Stimulated activated CD4-positive, alpha-beta T cell treated with anti-CD3 and anti-CD28 coated beads, Interleukin-15, amount 100 ng/mL, for 48 hours (primary cell): Measurements from ENCODE around the gene FHL1.
"Not testable (repeated sequence)": the region's sequence is repeated elsewhere in the genome, so short reads cannot be mapped to it uniquely, and the experiment has no call there.

Experiments
- DNase-seq, 2 donors: peaks; one replicate each; pipeline ENCODE4 v3.0.0-alpha.2; 2020; ENCODE audit warnings: low read depth in 2 of 2

The FHL1 gene

DNA sequence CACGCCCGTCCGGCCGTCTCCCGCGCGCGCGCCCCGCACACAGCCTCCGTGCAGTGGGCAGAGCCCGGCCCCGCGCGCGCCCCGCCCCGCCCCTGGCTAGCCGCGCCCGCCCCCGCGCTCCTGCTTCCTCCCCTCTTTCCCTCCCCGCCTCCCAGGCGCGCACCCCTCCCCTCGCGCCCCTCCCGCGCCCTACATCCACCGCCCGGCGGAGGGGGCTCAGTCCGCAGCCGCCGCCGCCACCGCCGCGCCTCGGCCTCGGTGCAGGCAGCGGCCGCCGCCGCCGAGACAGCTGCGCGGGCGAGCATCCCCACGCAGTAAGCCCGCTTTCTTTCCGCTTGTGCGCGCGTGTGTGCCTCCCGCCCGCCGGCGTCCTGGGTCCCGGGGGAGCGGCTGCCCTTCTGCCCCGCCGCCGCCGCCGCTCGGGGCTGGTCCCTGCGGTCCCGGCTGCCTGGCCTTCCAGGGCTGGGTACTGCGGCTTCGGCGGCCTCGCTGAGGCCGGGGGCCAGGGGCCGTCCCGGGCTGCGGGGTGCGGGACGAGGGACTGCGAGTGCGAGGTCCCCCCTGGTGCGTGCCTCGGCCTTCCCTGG lies at the start of gene FHL1:
FHL1 (plus strand) TSS at position 219 of the 587 bp plus-strand sequence.
- DNase-seq = no peak

DNA sequence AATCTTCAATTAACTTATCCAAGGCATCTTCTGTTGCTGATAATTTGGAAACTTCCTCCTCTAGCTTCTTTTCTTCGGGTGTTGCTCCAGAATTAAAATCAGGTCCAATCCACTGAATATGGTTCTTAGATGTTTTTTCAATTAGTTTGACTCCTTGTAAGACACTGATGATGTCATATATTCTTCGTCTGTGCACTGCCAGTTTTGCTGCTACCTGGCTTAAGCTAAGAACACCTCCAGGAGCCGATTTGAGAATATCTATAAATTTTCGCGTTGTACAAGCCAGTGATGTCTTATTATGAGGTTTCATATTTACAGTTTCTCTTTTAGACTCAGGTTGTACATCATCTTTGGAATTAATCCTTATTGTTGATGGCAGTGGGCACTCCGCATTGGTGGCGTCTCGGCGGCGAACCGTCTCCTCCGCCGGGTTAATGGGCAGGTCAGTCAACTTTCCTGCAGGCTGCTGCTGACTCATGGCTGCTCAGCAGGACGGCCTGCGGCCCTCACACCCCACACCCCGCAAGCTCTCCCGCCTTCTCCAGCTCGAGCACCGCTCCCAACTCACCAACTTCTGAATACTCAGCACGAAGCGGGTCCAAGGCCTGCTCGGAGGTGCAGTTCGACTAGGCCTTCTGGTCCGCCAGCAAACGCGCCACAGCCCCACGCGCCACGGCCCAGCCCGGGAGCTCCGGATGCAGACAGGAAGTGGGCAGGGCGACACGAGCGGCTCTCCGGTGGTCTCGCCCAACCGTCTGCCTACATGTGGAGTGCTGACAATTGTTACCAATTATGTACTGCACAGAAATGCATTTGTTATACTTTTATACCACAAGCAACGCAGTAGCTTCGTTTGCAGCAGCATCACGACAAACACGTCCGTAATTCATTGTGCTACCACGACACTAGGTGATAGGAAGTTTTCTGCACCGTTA lies 49.2 kb upstream of the FHL1 start:
- DNase-seq = no peak

DNA sequence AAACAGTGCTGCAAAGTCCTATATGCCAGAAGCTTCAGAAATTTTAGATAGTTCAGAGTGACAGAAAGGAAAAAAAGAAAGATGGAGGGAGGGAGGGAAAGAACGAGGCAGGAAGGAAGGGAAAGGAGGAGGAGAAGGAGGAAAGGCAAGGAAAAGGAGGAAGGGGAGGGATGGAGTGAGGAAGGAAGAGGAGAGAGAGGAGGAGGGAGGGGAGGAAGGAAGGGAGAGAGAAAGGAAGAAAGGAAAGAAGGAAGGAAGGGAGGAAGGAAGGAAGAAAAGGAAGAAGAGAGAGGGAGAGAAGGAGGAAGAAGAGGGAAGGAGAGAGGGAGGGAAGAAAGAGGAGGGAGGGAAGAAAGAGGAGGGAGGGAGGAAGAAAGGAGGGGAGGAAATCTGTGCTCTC lies 42.4 kb upstream of the FHL1 start:
- DNase-seq = no peak

DNA sequence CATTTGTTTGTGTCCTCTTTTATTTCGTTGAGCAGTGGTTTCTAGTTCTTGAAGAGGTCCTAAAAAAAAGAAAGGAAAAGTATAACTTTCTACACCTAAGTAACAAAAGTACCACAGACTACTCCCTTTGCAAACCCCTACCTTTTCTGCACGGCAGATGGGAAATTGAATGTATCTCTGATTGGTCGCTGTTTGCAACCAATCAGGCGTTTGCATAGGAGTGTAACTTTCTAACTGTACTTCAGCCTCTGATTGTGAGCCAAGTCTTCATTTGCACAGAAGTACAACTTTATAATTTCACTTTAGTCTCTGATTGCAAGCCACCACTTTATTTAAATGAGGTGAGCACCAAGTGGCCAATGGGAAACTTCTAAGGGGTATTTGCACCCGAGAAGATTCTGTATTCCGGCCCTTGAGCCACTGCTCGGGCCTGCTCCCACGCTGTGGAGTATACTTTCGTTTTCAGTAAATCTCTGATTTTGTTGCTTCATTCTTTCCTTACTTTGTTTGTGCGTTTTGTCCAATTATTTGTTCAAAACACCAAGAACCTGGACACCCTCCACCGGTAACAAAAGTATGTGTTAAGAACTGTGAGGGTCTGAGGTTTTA lies 40.3 kb upstream of the FHL1 start:
- no peak for DNase-seq

DNA sequence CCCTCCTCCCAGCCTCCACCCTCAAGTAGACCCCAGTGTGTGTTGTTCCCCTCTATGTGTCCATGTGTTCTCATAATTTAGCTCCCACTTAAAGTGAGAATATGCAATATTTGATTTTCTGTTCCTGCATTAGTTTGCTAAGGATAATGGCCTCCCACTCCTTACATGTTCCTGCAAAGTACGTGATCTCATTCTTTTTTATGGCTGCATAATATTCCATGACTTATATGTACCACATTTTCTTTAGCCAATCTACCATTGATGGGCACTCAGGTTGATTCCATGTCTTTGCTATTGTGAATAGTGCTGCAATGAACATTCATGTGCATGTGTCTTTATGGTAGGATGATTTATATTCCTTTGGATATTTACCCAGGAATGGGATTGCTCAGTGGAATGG lies 38.4 kb upstream of the FHL1 start:
- DNase-seq = not testable (repeated sequence)

DNA sequence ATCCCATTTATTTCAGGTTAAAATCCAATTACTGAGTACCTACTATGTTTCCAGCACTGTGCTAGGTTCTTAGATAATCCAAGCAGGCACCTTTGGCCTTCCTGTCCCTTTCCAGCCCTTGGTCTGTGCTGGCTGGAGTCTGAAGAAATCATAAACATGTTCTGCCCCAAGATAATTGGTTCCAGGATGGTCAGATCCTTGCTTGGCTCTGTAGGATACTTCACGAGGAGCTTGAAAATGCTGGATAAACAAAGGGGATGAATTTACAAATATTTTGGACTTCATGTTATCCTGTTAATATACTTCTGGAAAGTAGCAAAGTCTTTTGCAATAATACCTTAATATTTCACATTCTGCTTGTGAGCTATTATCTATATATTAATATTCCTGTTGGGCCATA lies 35.0 kb upstream of the FHL1 start:
- DNase-seq = no peak

DNA sequence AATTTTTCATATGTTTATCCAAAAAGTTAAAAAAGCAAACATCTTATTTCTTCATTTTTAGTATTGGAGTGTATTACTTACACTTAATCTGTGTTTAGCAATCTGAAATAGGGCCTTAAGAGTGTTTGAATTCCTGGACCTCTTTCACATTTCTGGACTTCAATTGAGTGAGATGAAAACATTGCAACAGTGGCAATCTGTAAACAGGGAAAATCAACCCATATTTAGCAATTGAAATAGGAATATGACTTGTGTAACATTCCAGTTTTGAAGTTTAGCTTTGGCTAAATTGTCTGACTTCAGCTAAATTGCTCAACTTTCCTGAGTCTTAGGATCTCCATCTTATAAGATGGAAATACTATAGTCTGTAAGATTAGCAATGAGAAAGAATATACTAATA lies 34.6 kb upstream of the FHL1 start:
- no peak for DNase-seq

DNA sequence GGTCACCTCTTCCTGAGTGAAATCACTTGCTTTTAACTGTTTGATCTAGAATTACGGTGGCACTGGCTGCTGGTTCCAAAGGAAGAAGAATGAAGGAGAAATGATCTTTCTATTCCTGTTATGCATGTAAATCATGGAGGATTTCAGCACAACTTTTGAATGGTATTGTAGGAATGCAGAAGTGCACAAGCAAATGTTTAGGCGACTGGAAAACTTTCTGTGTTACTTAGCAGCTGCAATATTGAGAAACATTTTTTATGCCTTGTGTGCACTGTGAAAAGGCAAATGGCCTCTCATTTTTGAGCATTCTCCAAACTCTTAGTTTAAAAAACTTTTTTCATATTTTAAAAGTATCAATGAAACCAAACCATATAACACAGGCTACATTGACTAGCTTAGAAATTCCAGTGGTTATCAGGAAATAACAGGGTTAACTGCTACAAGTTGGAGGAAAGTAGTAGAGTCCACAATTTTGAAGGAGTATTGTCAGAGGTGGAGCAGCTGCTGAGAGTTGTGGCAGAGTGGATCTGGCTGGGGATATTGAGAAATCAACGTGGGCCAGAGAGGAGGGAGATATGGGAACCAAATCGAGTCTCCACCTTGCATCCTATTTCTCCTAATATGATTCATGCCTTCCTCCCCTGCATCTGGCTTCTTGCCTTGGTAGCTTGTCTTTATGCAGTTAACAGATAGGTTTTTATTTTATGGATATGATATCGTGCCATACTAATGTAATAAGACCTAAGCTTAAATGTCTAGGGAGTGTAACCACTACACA lies 32.0 kb upstream of the FHL1 start:
- DNase-seq = no peak

DNA sequence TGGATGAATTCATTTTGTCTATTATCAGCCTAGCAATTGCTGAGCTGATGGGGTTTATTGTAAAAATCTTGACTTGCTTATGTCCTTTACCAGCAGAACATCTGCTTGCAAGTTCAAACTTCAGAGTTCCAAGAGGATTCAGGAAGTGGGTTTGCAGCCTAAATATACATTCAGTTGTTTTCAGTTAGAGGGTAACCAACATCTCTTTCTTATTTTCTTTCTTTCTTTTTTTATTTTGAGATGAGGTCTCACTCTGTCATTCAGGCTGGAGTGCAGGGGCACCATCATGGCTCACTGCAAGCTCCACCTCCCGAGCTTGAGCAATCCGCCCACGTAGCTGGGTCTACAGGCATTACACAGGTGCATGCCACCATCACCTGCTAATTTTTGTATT lies 31.4 kb upstream of the FHL1 start:
- DNase-seq = no peak

DNA sequence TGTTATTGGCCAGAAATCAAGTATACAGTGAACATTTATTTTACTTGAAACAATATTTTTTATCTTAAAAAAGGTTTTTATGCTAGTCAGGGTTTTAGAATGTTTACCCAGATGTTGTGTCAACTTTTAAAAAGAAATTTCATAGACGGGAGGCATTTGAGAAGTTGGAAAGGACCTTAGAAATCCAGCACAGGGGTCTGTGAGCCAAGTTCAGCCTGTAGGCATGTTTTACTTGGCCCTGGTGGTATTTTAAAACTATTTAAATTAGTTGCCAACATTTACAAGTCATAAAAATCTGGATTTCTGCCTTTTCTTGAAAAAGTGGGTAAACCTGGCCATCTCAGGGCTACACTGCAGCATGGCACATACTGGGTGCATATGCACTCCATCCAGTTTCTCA lies 25.5 kb upstream of the FHL1 start:
- no peak for DNase-seq

DNA sequence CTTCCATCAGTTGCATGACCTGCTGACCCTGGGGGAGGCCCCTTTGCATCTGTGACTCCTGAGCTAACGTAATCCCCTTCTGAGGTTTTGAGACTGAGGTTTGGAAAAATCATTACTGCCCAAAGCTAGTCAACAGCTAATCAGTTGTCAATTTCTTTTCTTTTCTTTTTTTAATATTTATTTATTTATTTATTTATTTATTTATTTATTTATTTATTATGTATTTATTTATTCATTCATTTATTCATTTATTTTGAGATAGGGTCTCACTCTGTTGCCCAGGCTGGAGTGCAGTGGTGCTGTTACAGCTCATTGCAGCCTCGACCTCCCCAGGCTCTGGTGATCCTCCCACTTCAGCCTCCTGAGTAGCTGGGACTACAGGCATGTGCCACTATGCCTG lies 25.1 kb upstream of the FHL1 start:
- no peak for DNase-seq

DNA sequence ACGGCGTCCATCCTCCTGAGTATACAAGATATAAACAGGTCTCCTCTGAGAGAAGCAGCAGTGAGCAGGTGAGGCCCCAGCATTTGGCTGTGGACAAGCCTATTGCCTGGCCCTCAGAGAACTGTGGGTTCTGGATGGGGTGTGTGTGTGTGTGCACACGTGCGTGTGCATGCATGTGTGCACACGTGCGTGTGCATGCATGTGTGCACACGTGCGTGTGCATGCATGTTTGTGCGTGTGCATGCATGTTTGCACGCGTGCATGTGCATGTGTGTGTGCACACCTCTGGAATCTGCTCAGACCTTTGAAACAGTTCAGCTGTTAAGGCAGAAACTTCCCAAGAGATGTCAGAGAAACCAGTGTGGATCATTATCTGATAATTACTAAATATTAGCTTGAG lies 22.2 kb upstream of the FHL1 start:
- DNase-seq = no peak

DNA sequence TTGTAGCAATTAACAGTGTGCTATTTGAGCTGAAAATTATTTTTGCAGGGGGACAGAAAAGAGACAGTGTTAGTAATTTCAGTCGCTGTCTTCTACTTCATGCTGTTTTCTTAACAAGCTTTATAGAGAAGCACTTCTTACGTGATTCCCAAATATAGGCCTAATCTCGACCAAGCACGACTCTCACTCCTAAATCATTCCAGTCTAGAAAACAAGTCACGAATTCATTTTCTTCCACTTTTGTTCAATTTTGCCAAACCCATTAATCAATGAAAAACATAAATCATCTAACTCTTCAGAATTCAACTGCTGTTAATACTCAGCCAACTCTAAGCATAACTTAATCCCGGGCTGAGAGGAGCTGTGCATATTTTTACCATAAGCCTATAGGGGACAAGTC lies 21.0 kb upstream of the FHL1 start:
- DNase-seq = no peak

DNA sequence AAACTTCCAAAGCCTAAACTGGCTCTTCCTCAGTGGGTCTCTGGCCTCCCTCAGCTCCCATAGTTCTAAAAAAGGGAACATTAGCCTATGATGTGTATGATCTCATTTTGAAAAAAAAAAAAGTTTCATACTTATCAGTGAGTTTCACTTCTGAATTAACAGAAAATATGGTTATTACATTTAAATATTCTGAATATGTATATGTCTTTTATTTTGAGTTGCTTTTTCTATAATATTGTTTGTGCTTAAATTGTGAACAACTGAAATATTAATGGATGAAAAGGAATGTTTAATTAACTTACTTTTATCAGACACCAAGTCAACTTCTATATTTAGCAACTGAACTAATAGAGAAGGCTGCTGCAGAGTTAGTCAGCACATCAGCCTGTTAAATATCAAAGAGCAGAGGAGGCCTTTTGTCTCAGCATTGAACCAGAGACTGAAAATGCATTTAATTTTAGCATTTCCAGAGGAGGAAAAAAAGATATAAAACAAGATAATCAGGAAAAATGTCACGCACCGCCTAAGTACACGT lies 20.4 kb upstream of the FHL1 start:
- no peak for DNase-seq

DNA sequence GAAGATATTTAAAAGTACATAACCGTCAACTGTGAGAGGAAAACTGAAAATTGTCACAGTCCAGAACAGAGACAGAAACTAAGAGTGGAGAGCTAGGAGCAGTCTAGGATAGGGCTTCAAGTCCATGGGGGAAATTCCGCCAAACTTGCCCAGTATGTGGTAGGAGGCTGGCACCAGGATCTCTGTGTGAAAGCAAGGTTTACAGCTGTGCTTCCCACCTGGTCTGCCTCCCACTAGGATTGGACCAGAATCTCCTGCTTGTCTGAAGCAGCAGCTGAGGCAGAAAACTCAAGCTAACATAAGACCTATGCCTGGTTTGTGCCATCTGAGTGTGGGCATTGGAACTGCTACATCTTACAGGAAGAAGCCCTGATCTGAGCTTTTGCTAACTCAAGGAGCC lies 18.6 kb upstream of the FHL1 start:
- no peak for DNase-seq

DNA sequence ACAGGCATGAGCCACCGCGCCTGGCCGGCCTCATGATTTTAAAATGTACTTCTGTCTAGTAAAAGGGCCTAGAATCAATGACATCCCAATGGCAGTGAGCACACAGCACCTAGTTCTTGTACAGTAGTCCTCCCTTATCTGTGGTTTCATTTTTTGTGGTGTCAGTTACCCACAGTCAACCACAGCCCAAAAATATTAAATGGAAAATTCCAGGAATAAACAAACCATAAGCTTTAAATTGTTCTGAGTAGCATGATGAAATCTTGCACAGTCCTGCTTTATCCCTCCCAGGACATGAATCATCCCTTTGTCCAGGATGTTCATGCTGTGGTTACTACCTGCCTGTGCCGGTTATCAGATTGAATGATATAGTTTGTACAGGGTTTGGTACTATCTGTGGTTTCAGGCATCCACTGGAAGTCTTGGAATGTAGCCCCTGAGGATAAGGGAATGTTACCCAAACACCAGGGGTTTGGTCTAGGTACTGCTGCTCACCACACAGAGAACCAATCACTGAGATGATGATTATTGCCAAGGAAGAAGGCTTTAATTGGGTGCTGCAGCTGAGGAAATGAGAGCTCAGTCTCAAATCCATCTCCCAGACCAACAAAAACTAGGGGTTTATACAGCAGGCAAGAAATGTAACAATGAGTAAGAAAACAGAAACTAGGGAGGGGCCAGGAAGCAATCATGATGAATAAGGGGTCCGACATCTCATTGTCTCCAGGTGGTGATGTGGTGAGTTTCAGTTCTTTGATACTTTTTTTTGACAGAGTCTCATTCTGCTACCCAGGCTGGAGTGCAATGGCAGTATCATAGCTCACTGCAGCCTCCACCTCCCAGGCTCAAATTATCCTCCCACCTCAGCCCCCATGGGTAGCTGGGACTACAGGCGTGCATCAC lies 16.2 kb upstream of the FHL1 start:
- no peak for DNase-seq

DNA sequence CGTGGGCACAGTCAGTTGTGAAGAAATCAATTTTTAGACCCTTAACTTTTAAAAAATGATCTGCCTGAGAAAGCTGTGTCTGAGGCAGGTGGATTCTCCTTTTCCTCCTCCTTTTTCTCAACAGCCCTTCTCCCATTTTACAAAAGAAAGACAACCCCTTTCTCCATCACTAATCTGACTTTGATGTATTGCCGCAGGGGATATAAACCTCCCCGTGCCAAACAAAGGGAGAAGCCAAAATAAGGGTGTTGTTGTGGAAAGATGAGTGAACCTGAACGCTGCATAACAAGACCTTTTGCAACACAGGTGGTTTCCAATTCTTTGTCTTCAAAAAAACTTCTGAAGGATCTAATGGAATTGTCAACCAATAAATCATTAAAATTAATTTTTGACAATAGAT lies 8.4 kb upstream of the FHL1 start:
- DNase-seq = no peak

DNA sequence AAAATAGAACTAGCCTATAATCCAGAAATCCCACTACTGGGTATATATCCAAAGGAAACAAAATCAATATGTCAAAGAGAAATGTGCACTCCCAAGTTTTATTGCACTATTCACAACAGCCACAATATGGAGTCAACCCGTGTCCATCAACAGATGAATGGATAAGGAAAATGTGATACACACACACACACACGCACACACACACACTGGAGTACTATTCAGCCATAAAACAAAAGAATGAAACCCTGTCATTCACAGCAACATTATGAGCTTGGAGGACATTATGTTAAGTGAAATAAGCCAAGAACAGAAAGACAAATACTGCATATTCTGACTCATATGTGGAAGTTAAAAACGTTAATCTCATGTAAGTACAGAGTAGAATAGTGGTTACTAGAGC lies 5.8 kb upstream of the FHL1 start:
- no peak for DNase-seq

DNA sequence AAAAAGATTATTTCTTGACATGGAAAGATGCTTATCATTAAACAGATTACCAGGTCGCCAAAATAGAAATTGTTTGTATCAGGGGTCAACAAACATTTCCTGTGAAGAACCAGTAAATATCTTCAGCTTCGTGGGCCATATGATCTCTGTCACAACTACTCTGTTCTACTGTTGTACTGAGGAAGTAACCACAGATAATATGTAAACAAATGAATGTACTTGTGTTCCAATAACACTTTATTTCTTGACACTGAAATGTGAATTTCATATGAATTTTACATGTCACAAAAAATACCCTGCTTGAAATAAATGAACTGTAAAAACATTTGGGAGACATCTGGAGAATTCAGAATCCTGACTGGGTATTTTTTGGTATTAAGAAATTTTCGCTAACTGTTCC lies 4.7 kb upstream of the FHL1 start:
- no peak for DNase-seq

DNA sequence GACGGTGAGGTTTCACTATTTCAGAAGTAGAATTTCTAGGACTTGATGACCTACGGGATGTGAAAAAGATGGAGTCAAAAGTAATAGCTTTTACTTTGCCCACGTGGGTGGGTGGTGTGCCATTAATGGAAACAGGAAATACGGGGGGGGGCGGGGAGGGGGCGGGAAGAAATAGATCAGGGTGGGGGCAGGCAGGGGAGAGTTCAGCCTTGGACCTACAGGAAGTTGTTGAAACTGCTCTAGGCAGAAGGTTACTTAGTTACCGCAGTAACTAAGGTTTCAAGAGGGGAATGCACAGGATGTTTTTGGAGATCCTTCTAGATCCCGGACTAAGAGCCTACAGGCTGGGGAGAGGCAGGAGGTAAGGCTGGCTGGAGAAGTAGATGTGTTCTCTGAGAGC lies 3.6 kb upstream of the FHL1 start:
- no peak for DNase-seq
